Left ventricle myocardium inferior (tissue), 1 donor: ENCODE measurements around the gene SLC19A2. TPM values are rescaled to one million over a fixed set of nuclear protein-coding genes. Genes with fewer than 3 reads are reported as not detected.

Source experiments
- DNase-seq: peaks from one replicate; pipeline ENCODE4 v3.0.0-alpha.2; 2020
- H3K27ac ChIP-seq: fragments of 200-600 bp; replicated peaks from 2 replicates; pipeline ENCODE4 v1.8.0; 2021
- H3K27me3 ChIP-seq: fragments of 200-600 bp; 2 replicates; pipeline ENCODE4 v1.8.0; 2021; ENCODE audit warnings: low read depth
- H3K36me3 ChIP-seq: fragments of 200-600 bp; 2 replicates; pipeline ENCODE4 v1.8.0; 2021
- H3K4me1 ChIP-seq: fragments of 200-600 bp; 2 replicates; pipeline ENCODE4 v1.8.0; 2021
- H3K4me3 ChIP-seq: fragments of 200-600 bp; 2 replicates; pipeline ENCODE4 v1.8.0; 2021; ENCODE audit warnings: mild to moderate bottlenecking, moderate library complexity
- H3K9me3 ChIP-seq: fragments of 200-600 bp; replicated peaks from 2 replicates; pipeline ENCODE4 v1.8.0; 2021
- CTCF ChIP-seq: fragments of 200-600 bp; IDR thresholded peaks from 2 replicates; pipeline ENCODE4 v1.8.0; 2021; ENCODE audit warnings: antibody characterized with exemption, mild to moderate bottlenecking, borderline replicate concordance
- intact Hi-C: fragments of 100-400 bp; cut with micrococcal nuclease; formaldehyde crosslinking; loops from one replicate; pipeline ENCODE4 v1.11.0; 2022
- total RNA-seq: library from RNA; stranded (reverse); fragmentation: NEBNext Ultra II Directional; extraction: Animal tissue kit (Norgen Biotek cat#: 25700); gene quantifications from one replicate; pipeline ENCODE4 v1.2.1, GENCODE V29; 2021
- donor health status: DM: no; HTN: yes; CAD: no; lungs with severe emphysema.

Gene SLC19A2
- total RNA-seq, 1 donor from 2014 or later, result 16.6 TPM

GRCh38 chr1:169528215-169529067, 42.7 kb upstream of the SLC19A2 start:
- TF ChIP-seq CTCF, result no peak
- intact Hi-C loops, result loop anchor here (10.0 kb wide), 1 partner anchor 54 kb away; no protein-coding TSS in a partner anchor
- no peak for DNase-seq
- Histone ChIP-seq H3K36me3 (no peaks in the 10 kb centered on the region), H3K4me1 (peaks cover 5% of the 10 kb centered on the region), H3K27me3 (no peaks in the 10 kb centered on the region), H3K4me3 (no peak overlapping the region), H3K9me3 (no peaks in the 10 kb centered on the region), H3K27ac (no peak overlapping the region)

- peaks cover 5% of the 10 kb centered on the region for H3K4me1 ChIP-seq
- H3K27me3 ChIP-seq, result no peaks in the 10 kb centered on the region
- no peaks in the 10 kb centered on the region for H3K9me3 ChIP-seq
- no peak overlapping the region for H3K4me3 ChIP-seq
- TF ChIP-seq CTCF, result no peak
- no peak overlapping the region for H3K27ac ChIP-seq
- intact Hi-C loops, result loop anchor here (10.0 kb wide), 1 partner anchor 53 kb away; no protein-coding TSS in a partner anchor
- H3K36me3 ChIP-seq, result no peaks in the 10 kb centered on the region
- no peak for DNase-seq
Observed at GRCh38 chr1:169527451-169528214, 41.9 kb upstream of the SLC19A2 start.

GRCh38 chr1:169527001-169527400, 41.3 kb upstream of the SLC19A2 start:
- H3K27ac ChIP-seq, result no peak overlapping the region
- no peaks in the 10 kb centered on the region for H3K36me3 ChIP-seq
- intact Hi-C loops, result loop anchor here (10.0 kb wide), 1 partner anchor 52 kb away; no protein-coding TSS in a partner anchor
- no peak overlapping the region for H3K4me3 ChIP-seq
- H3K4me1 ChIP-seq, result peaks cover 5% of the 10 kb centered on the region
- H3K27me3 ChIP-seq, result no peaks in the 10 kb centered on the region
- no peaks in the 10 kb centered on the region for H3K9me3 ChIP-seq
- no peak for TF ChIP-seq CTCF
- DNase-seq, result no peak

DNA sequence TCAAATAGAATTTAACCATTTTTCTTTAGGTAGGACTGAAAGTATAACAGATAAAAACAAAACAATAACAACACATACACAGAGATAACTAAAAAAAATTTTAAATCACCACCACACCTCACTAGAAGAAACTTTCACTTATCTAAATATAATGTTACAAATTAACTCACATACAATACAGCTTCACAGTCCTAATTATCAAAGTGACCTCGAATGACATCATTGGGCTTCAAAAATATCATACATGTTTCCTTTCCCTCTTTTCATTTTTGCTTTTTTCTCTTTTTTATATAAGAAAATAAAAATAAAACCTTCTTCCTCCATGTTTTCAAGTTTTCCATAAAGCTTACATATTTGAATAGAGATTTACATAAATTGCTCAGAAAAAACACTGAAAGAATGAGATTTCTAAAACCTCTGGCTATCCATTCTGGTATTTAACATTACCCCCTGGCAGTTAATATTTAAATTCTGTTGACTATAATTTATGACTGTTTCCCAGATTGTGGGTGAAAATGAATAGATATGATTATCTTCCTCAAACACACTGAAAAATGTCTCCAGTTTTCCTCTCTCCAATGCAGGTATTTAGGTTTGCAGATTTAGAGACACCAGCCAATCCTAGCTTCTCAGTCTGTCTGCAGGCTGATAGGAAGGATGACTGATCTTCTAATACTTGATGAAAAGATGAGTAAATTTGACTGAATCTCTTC, 40.5 kb upstream of the SLC19A2 start:
- H3K27me3 ChIP-seq, result no peaks in the 10 kb centered on the region
- no peaks in the 10 kb centered on the region for H3K9me3 ChIP-seq
- DNase-seq, result no peak
- H3K4me1 ChIP-seq, result peaks cover 5% of the 10 kb centered on the region
- no peaks in the 10 kb centered on the region for H3K36me3 ChIP-seq
- intact Hi-C loops, result loop anchor here (10.0 kb wide), 1 partner anchor 51 kb away; no protein-coding TSS in a partner anchor
- no peak overlapping the region for H3K4me3 ChIP-seq
- H3K27ac ChIP-seq, result no peak overlapping the region
- no peak for TF ChIP-seq CTCF

- DNase-seq, result no peak
- Histone ChIP-seq H3K27ac (no peak overlapping the region), H3K4me3 (no peak overlapping the region), H3K9me3 (no peaks in the 10 kb centered on the region), H3K27me3 (no peaks in the 10 kb centered on the region), H3K36me3 (no peaks in the 10 kb centered on the region), H3K4me1 (peaks cover 5% of the 10 kb centered on the region)
- intact Hi-C loops, result loop anchor here (10.0 kb wide), 1 partner anchor 51 kb away; no protein-coding TSS in a partner anchor
- no peak for TF ChIP-seq CTCF
Observed at GRCh38 chr1:169525391-169525790, 39.6 kb upstream of the SLC19A2 start.
